GM20431 (cell line): Measurements from ENCODE around the gene SRRT.

ENCODE experiments used
- in situ Hi-C: fragments of 300-500 bp; cut with MseI, MboI; formaldehyde crosslinking; loops from one replicate; pipeline ENCODE4 v1.15.0; 2020; ENCODE audit warnings: low sequenced_read_pairs; ENCODE audit not compliant: unreplicated experiment

The SRRT gene

GRCh38 chr7:100874577-100875355, at the start of gene SRRT:
Gene SRRT (plus strand): TSS chr7:100875103. CDS start chr7:100875591, 488 bp downstream.
- in situ Hi-C loops, result no loop called here

GRCh38 chr7:100825215-100825671, 49.7 kb upstream of the SRRT start:
- in situ Hi-C loops, result no loop called here

GRCh38 chr7:100825751-100826513, 49.0 kb upstream of the SRRT start:
- in situ Hi-C loops, result no loop called here

- in situ Hi-C loops, result no loop called here
These were observed 48.2 kb upstream of the SRRT start for GRCh38 chr7:100826514-100827329.

- in situ Hi-C loops, result no loop called here
These were observed 47.3 kb upstream of the SRRT start, which contains the start of gene EPHB4 for GRCh38 chr7:100827330-100828226. Gene EPHB4 (minus strand): TSS chr7:100827523. CDS start chr7:100827030, 493 bp downstream.

- in situ Hi-C loops, result no loop called here
These were observed 45.7 kb upstream of the SRRT start for GRCh38 chr7:100829150-100829716.

GRCh38 chr7:100830396-100830795, 44.5 kb upstream of the SRRT start:
- in situ Hi-C loops, result no loop called here

GRCh38 chr7:100832281-100832633, 42.6 kb upstream of the SRRT start:
- in situ Hi-C loops, result no loop called here

GRCh38 chr7:100835903-100836811, 38.7 kb upstream of the SRRT start:
- in situ Hi-C loops, result no loop called here

GRCh38 chr7:100836812-100837098, 38.1 kb upstream of the SRRT start:
- in situ Hi-C loops, result no loop called here

GRCh38 chr7:100837099-100837836, 37.6 kb upstream of the SRRT start:
- in situ Hi-C loops, result no loop called here

- in situ Hi-C loops, result no loop called here
These were observed 35.5 kb upstream of the SRRT start for GRCh38 chr7:100839361-100839760.

GRCh38 chr7:100840470-100841100, 34.3 kb upstream of the SRRT start:
- in situ Hi-C loops, result no loop called here

- in situ Hi-C loops, result no loop called here
These were observed 27.5 kb upstream of the SRRT start for GRCh38 chr7:100847360-100847759.

- in situ Hi-C loops, result no loop called here
These were observed 22.6 kb upstream of the SRRT start, which contains the start of gene SLC12A9 for GRCh38 chr7:100852048-100852872. Gene SLC12A9 (plus strand): TSS chr7:100852713. CDS start chr7:100854198, 1,485 bp downstream.

- in situ Hi-C loops, result no loop called here
These were observed 20.6 kb upstream of the SRRT start for GRCh38 chr7:100854146-100854895.
